B cell (primary cell): ENCODE measurements around the gene PLA2G4F. TPM values are rescaled to one million over a fixed set of nuclear protein-coding genes. Genes with fewer than 3 reads are reported as not detected.

ENCODE experiments used
- ATAC-seq: fragments of 200-7000 bp; cut with Tn5 transposase; one replicate; pipeline ENCODE4 v1.10.0; 2021; ENCODE audit warnings: low read depth, mild to moderate bottlenecking, moderate number of reproducible peaks, moderate library complexity
- CTCF ChIA-PET: fragments of 350-600 bp; sonication (Branson Sonifier 250); formaldehyde crosslinking; loops from one replicate; lab custom pipeline; 2021; ENCODE audit warnings: antibody characterized with exemption, inconsistent platforms; lab: Charles Lee
- POLR2A ChIA-PET: fragments of 350-600 bp; sonication (Branson Sonifier 250); formaldehyde crosslinking; loops from one replicate; lab custom pipeline; 2021; ENCODE audit warnings: antibody characterized with exemption; lab: Charles Lee
- DNase-seq: peaks from one replicate; pipeline ENCODE4 v3.0.0; 2013
- H2AFZ ChIP-seq: 2 replicates; pipeline ENCODE4 v1.6.1; 2012; ENCODE audit warnings: mild to moderate bottlenecking, low read depth, low read length; ENCODE audit not compliant: insufficient read depth, poor library complexity, severe bottlenecking
- H3K27ac ChIP-seq, 2 donors: 1 replicate in 1 of 2; 2 replicates in 1 of 2; pipeline ENCODE4 v1.5.1; 2012 to 2013; ENCODE audit warnings: low read length in 2 of 2, mild to moderate bottlenecking in 2 of 2, moderate library complexity in 1 of 2
- H3K27me3 ChIP-seq, 4 experiments: fragments of 200-600 bp in 1 of 4; sonication (generic) in 1 of 4; replicated peaks in 1 of 4; 1 replicate in 2 of 4; 2 replicates in 2 of 4; pipeline versions ENCODE4 v1.6.1 to v1.7.0; 2013 to 2016; ENCODE audit warnings: low read length in 3 of 4, mild to moderate bottlenecking in 2 of 4, mixed read lengths in 1 of 4, moderate library complexity in 1 of 4; ENCODE audit not compliant: insufficient read depth in 4 of 4, control insufficient read depth in 3 of 4; ENCODE audit errors: control extremely low read depth in 1 of 4
- H3K36me3 ChIP-seq, 2 experiments: replicated peaks in 1 of 2; 1 replicate in 1 of 2; 2 replicates in 1 of 2; pipeline versions ENCODE4 v1.6.1 to v1.7.1; 2013; ENCODE audit warnings: low read length in 1 of 2; ENCODE audit not compliant: insufficient read depth in 2 of 2, control insufficient read depth in 1 of 2; ENCODE audit errors: control extremely low read depth in 1 of 2, extremely low read depth in 1 of 2
- H3K4me1 ChIP-seq, 2 donors: fragments of 200-600 bp in 1 of 2; sonication (generic) in 1 of 2; 1 replicate in 1 of 2; 2 replicates in 1 of 2; pipeline versions ENCODE4 v1.5.1 to v1.6.1; 2013 to 2017; ENCODE audit warnings: low read length in 2 of 2; ENCODE audit not compliant: control insufficient read depth in 2 of 2, insufficient read depth in 2 of 2
- H3K4me2 ChIP-seq: replicated peaks from 2 replicates; pipeline ENCODE3; 2012; ENCODE audit warnings: mild to moderate bottlenecking, low read depth, low read length; ENCODE audit not compliant: poor library complexity, severe bottlenecking
- H3K4me3 ChIP-seq, 5 experiments: fragments of 200-600 bp in 1 of 5; sonication (generic) in 1 of 5; 1 replicate in 3 of 5; 2 replicates in 2 of 5; pipeline versions ENCODE4 v1.5.1 to v1.7.0; 2011 to 2016; ENCODE audit warnings: low read length in 4 of 5, mild to moderate bottlenecking in 4 of 5, low read depth in 2 of 5, control low read depth in 1 of 5, moderate library complexity in 1 of 5; ENCODE audit not compliant: insufficient read depth in 1 of 5; ENCODE audit errors: control extremely low read depth in 1 of 5, extremely low read depth in 1 of 5
- H3K79me2 ChIP-seq: fragments of 200-600 bp; sonication (generic); one replicate; pipeline ENCODE4 v1.6.0; 2016; ENCODE audit warnings: low read length; ENCODE audit not compliant: control insufficient read depth, insufficient read depth
- H3K9ac ChIP-seq: fragments of 200-600 bp; sonication (generic); 2 replicates; pipeline ENCODE4 v1.6.1; 2017; ENCODE audit warnings: mild to moderate bottlenecking, low read length, moderate library complexity
- H3K9me3 ChIP-seq, 3 donors: one replicate each; pipeline versions ENCODE4 v1.6.1 to v1.7.1; 2013; ENCODE audit warnings: low read length in 2 of 3; ENCODE audit not compliant: control insufficient read depth in 2 of 3, insufficient read depth in 1 of 3; ENCODE audit errors: control extremely low read depth in 1 of 3
- H4K20me1 ChIP-seq: 2 replicates; pipeline ENCODE4 v1.6.0; 2012; ENCODE audit warnings: mild to moderate bottlenecking, low read length; ENCODE audit not compliant: insufficient read depth, control insufficient read depth, poor library complexity, severe bottlenecking
- H3K27ac Mint-ChIP-seq: one replicate; pipeline ENCODE4 v1.8.0; 2021; ENCODE audit warnings: mixed read lengths
- H3K27me3 Mint-ChIP-seq: one replicate; pipeline ENCODE4 v1.8.0; 2021; ENCODE audit warnings: mixed read lengths
- H3K4me1 Mint-ChIP-seq: one replicate; pipeline ENCODE4 v1.8.0; 2021; ENCODE audit warnings: mixed read lengths
- H3K4me3 Mint-ChIP-seq: one replicate; pipeline ENCODE4 v1.8.0; 2021; ENCODE audit warnings: mixed read lengths
- H3K9me3 Mint-ChIP-seq: one replicate; pipeline ENCODE4 v1.8.0; 2022; ENCODE audit warnings: mixed read lengths; ENCODE audit not compliant: insufficient read depth
- EZH2 ChIP-seq: IDR thresholded peaks from 2 replicates; pipeline ENCODE4 v1.6.1; 2012; ENCODE audit warnings: borderline replicate concordance, low read depth, mild to moderate bottlenecking, moderate library complexity, low read length; ENCODE audit not compliant: insufficient read depth, poor library complexity, severe bottlenecking
- WGBS: methylation state at CpG from one replicate; pipeline ENCODE4 v1.1.5; 2013; ENCODE audit warnings: missing lambda C conversion rate; ENCODE audit not compliant: insufficient coverage; 5-methylcytosine and 5-hydroxymethylcytosine counted together
- intact Hi-C: fragments of 100-400 bp; cut with micrococcal nuclease; formaldehyde crosslinking; loops from one replicate; pipeline ENCODE4 v1.10.0; 2022
- polyA plus RNA-seq: library from polyadenylated mRNA; depleted of rRNA; stranded (reverse); fragments of >200 nt; gene quantifications from 2 replicates; pipeline ENCODE4 v1.2.3, GENCODE V29; 2012
- total RNA-seq, 2 donors: library from RNA; stranded (reverse); fragments of 120-200 nt in 1 of 2; gene quantifications; 1 replicate in 1 of 2; 2 replicates in 1 of 2; pipeline versions ENCODE4 v1.2.3 to v1.2.4, GENCODE V29; 2013 to 2022
- TF ChIP-seq, protein P1 (sequence below): fragments of 200-600 bp; IDR thresholded peaks from one replicate; pipeline ENCODE4 v1.8.0; 2022; ENCODE audit warnings: antibody characterized with exemption, mild to moderate bottlenecking

The PLA2G4F gene
- total and polyA plus RNA-seq, 2 donors (not counting 1 experiment from before 2014, with no cell fraction given): not detected

DNA sequence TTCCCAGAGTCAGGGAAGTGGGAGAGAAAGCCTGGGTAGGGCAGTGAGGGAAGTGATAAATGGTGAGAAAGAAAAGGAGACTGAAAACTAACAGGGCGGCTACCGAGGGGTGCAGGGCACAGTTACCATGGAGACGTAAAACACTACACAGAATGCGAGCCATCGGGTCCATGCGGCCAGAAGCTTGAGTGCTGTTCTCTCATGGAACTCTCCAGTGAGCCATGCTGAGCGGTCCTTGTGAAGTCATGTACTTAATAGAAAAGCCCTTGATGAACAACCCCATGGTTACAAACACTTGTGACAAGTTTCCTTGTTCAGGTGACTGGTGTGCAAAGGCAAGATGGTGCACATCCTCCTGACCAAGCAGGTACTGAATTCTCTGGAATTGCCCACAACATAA, 3.7 kb upstream of the PLA2G4F start:
- no peaks in the 10 kb centered on the region for H3K27me3 Mint-ChIP-seq
- Histone ChIP-seq H4K20me1 (no peaks in the 10 kb centered on the region), H3K27ac (no peak overlapping the region), H2AFZ (no peak overlapping the region), H3K27me3 (no peaks in the 10 kb centered on the region), H3K4me3 (no peak overlapping the region), H3K36me3 (peaks cover 2 to 61% of the 10 kb centered on the region in 2 experiments), H3K4me1 (no peaks in the 10 kb centered on the region), H3K9ac (no peak overlapping the region), H3K79me2 (no peaks in the 10 kb centered on the region), H3K4me2 (no peak overlapping the region), H3K9me3 (no peaks in the 10 kb centered on the region)
- TF ChIP-seq, protein P1, sequence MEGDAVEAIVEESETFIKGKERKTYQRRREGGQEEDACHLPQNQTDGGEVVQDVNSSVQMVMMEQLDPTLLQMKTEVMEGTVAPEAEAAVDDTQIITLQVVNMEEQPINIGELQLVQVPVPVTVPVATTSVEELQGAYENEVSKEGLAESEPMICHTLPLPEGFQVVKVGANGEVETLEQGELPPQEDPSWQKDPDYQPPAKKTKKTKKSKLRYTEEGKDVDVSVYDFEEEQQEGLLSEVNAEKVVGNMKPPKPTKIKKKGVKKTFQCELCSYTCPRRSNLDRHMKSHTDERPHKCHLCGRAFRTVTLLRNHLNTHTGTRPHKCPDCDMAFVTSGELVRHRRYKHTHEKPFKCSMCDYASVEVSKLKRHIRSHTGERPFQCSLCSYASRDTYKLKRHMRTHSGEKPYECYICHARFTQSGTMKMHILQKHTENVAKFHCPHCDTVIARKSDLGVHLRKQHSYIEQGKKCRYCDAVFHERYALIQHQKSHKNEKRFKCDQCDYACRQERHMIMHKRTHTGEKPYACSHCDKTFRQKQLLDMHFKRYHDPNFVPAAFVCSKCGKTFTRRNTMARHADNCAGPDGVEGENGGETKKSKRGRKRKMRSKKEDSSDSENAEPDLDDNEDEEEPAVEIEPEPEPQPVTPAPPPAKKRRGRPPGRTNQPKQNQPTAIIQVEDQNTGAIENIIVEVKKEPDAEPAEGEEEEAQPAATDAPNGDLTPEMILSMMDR: no peak
- TF ChIP-seq EZH2: no peak
- no peak for DNase-seq
- no peak for ATAC-seq
- H3K4me1 Mint-ChIP-seq: no peaks in the 10 kb centered on the region
- 98% methylated on average over 7 of the region's 7 CpGs for WGBS
- H3K9me3 Mint-ChIP-seq: no peaks in the 10 kb centered on the region
- ChIA-PET CTCF (no interaction called here), POLR2A (no interaction called here)
- no peak overlapping the region for H3K27ac Mint-ChIP-seq
- no peak overlapping the region for H3K4me3 Mint-ChIP-seq
- intact Hi-C loops: no loop called here

DNA sequence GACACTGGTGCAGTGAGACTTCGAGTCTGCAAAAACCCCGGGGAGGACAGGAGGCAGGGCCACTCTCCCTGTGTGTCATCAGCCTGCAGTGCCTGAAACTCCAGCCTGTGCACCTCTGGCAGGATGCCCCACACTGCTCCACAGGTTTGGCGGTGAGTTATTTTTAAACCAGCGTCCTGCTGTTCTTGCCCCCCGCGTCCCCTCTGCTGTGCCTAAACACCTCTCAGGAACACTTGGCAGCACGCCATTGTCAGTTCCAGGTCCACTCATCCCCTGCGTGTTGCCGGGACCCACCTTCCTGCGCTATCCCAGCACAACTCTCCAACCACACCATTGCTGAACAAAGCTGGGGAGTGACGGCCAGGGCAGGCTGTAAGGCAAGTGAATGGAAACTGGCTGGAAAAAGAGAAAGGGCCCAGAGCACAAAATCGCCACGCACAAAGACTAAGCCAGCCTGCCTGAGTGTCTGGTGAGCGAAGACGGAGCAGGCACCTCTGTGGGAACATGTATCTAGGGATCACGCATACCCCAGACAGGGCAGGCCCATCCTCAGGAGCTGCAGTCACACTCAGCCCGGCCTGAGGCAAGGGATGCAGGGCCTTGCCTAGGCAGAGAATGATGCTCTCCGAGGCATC, 3.1 kb upstream of the PLA2G4F start:
- CTCF ChIA-PET: no interaction called here
- Mint-ChIP-seq H3K27ac (no peak overlapping the region), H3K4me3 (no peak overlapping the region)

More for the DNA sequence above, 3.1 kb upstream of the PLA2G4F start:
- Mint-ChIP-seq H3K9me3 (no peaks in the 10 kb centered on the region), H3K4me1 (no peaks in the 10 kb centered on the region), H3K27me3 (no peaks in the 10 kb centered on the region)
- no peak for DNase-seq
- POLR2A ChIA-PET: no interaction called here
- Histone ChIP-seq H3K27ac (no peak overlapping the region), H3K27me3 (no peaks in the 10 kb centered on the region), H3K4me2 (no peak overlapping the region), H3K4me3 (no peak overlapping the region), H3K79me2 (no peaks in the 10 kb centered on the region), H3K9me3 (no peaks in the 10 kb centered on the region), H3K4me1 (no peaks in the 10 kb centered on the region), H3K9ac (no peak overlapping the region), H4K20me1 (no peaks in the 10 kb centered on the region), H2AFZ (no peak overlapping the region), H3K36me3 (peaks cover 2 to 55% of the 10 kb centered on the region in 2 experiments)
- intact Hi-C loops: no loop called here
- WGBS: 94% methylated on average over 14 of the region's 18 CpGs
- TF ChIP-seq, protein P1: no peak
- no peak for TF ChIP-seq EZH2
- ATAC-seq: no peak
